GM12878 (cell line): Measurements from ENCODE around the gene SLC35E3. TPM values are rescaled to one million over a fixed set of nuclear protein-coding genes. Genes with fewer than 3 reads are reported as not detected.

Experiments
- ATAC-seq: fragments of 200-7000 bp; cut with Tn5 transposase; 3 replicates; pipeline ENCODE4 v1.9.1; 2020; ENCODE audit warnings: mild to moderate bottlenecking, moderate library complexity
- BruUV-seq: library from RNA; stranded (reverse); fragments of 400-500 nt; replicated peaks from 2 replicates; lab custom pipeline; 2021; lab: Mats Ljungman, UMichigan
- CTCF ChIA-PET: fragments of 300-600 bp; sonication (Branson Sonifier 250); formaldehyde crosslinking; extraction: SDS; loops from one replicate; lab custom pipeline; 2021; ENCODE audit warnings: inconsistent platforms; lab: Yijun Ruan, JAX
- POLR2A ChIA-PET: fragments of 350-600 bp; formaldehyde crosslinking; extraction: SDS; loops from one replicate; lab custom pipeline; 2021; ENCODE audit warnings: inconsistent platforms; lab: Charles Lee
- RAD21 ChIA-PET: fragments of 300-600 bp; sonication (Branson Sonifier 250); formaldehyde crosslinking; loops from one replicate; lab custom pipeline; 2023; ENCODE audit warnings: antibody characterized with exemption; ENCODE audit not compliant: unreplicated experiment; lab: Charles Lee
- SMC1A ChIA-PET: fragments of 300-600 bp; sonication (Branson Sonifier 250); formaldehyde crosslinking; loops from one replicate; lab custom pipeline; 2023; ENCODE audit not compliant: unreplicated experiment, uncharacterized antibody; lab: Charles Lee
- DNase-seq: peaks from one replicate; pipeline ENCODE4 v3.0.0-alpha.2; 2011; ENCODE audit warnings: low read depth, low spot score
- FAIRE-seq: peaks from 3 replicates; lab custom pipeline; 2011; peaks lifted over from hg19 to GRCh38; lab: Jason Lieb, UNC
- H2AFZ ChIP-seq: 2 replicates; pipeline ENCODE4 v1.6.0; 2011; ENCODE audit warnings: low read depth, low read length, control low read depth; ENCODE audit not compliant: control insufficient read depth
- H3K27ac ChIP-seq: 2 replicates; pipeline ENCODE4 v1.5.1; 2011; ENCODE audit warnings: control low read depth; ENCODE audit not compliant: control insufficient read depth, insufficient read depth
- H3K27me3 ChIP-seq, 2 experiments: replicated peaks in 1 of 2; 2 replicates each; pipeline versions ENCODE4 v1.6.0 to v1.6.1; 2011; ENCODE audit warnings: low read length in 1 of 2; ENCODE audit not compliant: control insufficient read depth in 2 of 2, insufficient read depth in 2 of 2
- H3K36me3 ChIP-seq, 2 experiments: 2 replicates each; pipeline ENCODE4 v1.5.1; 2011; ENCODE audit warnings: low read length in 1 of 2; ENCODE audit not compliant: control insufficient read depth in 2 of 2, insufficient read depth in 2 of 2
- H3K4me1 ChIP-seq: 2 replicates; pipeline ENCODE4 v1.6.1; 2011; ENCODE audit warnings: mild to moderate bottlenecking, low read length, moderate library complexity, mixed read lengths; ENCODE audit not compliant: control insufficient read depth, insufficient read depth
- H3K4me2 ChIP-seq: 2 replicates; pipeline ENCODE4 v1.6.0; 2011; ENCODE audit warnings: control low read depth; ENCODE audit not compliant: control insufficient read depth, insufficient read depth
- H3K4me3 ChIP-seq: fragments of 200-600 bp; sonication (generic); 2 replicates; pipeline ENCODE4 v1.5.1; 2016
- H3K79me2 ChIP-seq: 2 replicates; pipeline ENCODE4 v1.6.0; 2011; ENCODE audit warnings: low read length; ENCODE audit not compliant: control insufficient read depth, insufficient read depth
- H3K9ac ChIP-seq: 2 replicates; pipeline ENCODE4 v1.8.0; 2011; ENCODE audit warnings: low read length, control low read depth, mixed read lengths; ENCODE audit not compliant: control insufficient read depth, insufficient read depth
- H3K9me3 ChIP-seq: replicated peaks from 3 replicates; pipeline ENCODE4 v1.5.1; 2011; ENCODE audit warnings: mild to moderate bottlenecking, low read length; ENCODE audit not compliant: control insufficient read depth, insufficient read depth
- H4K20me1 ChIP-seq: 2 replicates; pipeline ENCODE4 v1.6.0; 2011; ENCODE audit not compliant: control insufficient read depth, insufficient read depth
- HCFC1 ChIP-seq: fragments of 150-350 bp; IDR thresholded peaks from 2 replicates; pipeline ENCODE4 v1.6.1; 2014; ENCODE audit warnings: low read length
- MAX ChIP-seq: IDR thresholded peaks from 2 replicates; pipeline ENCODE4 v1.6.1; 2012; ENCODE audit warnings: low read depth, low read length, improper control_type of control experiment
- PAX5 ChIP-seq: IDR thresholded peaks from 2 replicates; pipeline ENCODE4 v1.6.1; 2011; ENCODE audit warnings: low read depth, low read length, borderline replicate concordance
- PAX8 ChIP-seq: fragments of 450-650 bp; IDR thresholded peaks from 2 replicates; pipeline ENCODE4 v1.6.1; 2017; ENCODE audit warnings: mild to moderate bottlenecking, moderate library complexity
- POLR2AphosphoS2 ChIP-seq: IDR thresholded peaks from 2 replicates; pipeline ENCODE4 v1.6.1; 2011; ENCODE audit warnings: low read depth, mild to moderate bottlenecking, low read length, improper control_type of control experiment, moderate library complexity
- POLR2AphosphoS5 ChIP-seq: IDR thresholded peaks from 2 replicates; pipeline ENCODE4 v1.6.1; 2011; ENCODE audit warnings: mild to moderate bottlenecking, low read length, inconsistent platforms
- RELB ChIP-seq: fragments of 450-650 bp; IDR thresholded peaks from 2 replicates; pipeline ENCODE4 v1.6.1; 2017; ENCODE audit warnings: low read depth, mild to moderate bottlenecking, moderate library complexity
- SMARCA5 ChIP-seq: fragments of 450-650 bp; IDR thresholded peaks from 2 replicates; pipeline ENCODE4 v1.6.1; 2017; ENCODE audit warnings: mild to moderate bottlenecking
- SREBF2 ChIP-seq: IDR thresholded peaks from 2 replicates; pipeline ENCODE4 v1.6.1; 2012; ENCODE audit warnings: mild to moderate bottlenecking, low read length
- ZSCAN29 ChIP-seq: fragments of 450-650 bp; IDR thresholded peaks from 2 replicates; pipeline ENCODE4 v1.6.1; 2017; ENCODE audit warnings: mild to moderate bottlenecking, moderate library complexity
- WGBS: methylation state at CpG from one replicate; pipeline ENCODE4 v1.1.6; 2016; ENCODE audit warnings: low lambda C conversion rate; ENCODE audit not compliant: insufficient replicate concordance, insufficient coverage; ENCODE audit errors: missing lambda C conversion rate; 5-methylcytosine and 5-hydroxymethylcytosine counted together
- in situ Hi-C: fragments of 300-500 bp; cut with MboI; formaldehyde crosslinking; loops from 9 replicates; pipeline ENCODE4 v1.14.3; 2018; ENCODE audit warnings: mixed read lengths
- intact Hi-C: fragments of 100-400 bp; cut with micrococcal nuclease; formaldehyde crosslinking; loops from one replicate; pipeline ENCODE4 v1.14.2; 2022; ENCODE audit not compliant: unreplicated experiment
- polyA plus RNA-seq, 11 experiments: library from polyadenylated mRNA; depleted of rRNA in 4 of 11; unstranded in 6 of 11; stranded (reverse) in 5 of 11; fragments of >200 nt; fragmentation: Nextera tagmentation in 4 of 11; fragmentation: Illumina TruSeq in 1 of 11; extraction: Ambion mirVana in 4 of 11; extraction: Trizol in 1 of 11; gene quantifications; 1 replicate in 1 of 11; 2 replicates in 10 of 11; pipeline versions ENCODE4 v1.2.1 to v1.2.3, GENCODE V29; 2011 to 2016; ENCODE audit warnings: inconsistent platforms in 2 of 11, missing spikeins in 2 of 11, low read depth in 1 of 11
- total RNA-seq, 4 experiments: library from RNA; depleted of rRNA in 3 of 4; stranded (reverse); fragments of >200 nt in 3 of 4; fragmentation: Illumina TruSeq in 1 of 4; extraction: Trizol in 1 of 4; gene quantifications; 2 replicates each; pipeline versions ENCODE4 v1.2.1 to v1.2.3, GENCODE V29; 2013 to 2021

Gene SLC35E3
- total and polyA plus RNA-seq, 10 of the 15 experiments (the other 5 are each of a cell fraction or from before 2014, with no cell fraction given), result 3.6 to 19.8 (median 6.1) TPM

DNA sequence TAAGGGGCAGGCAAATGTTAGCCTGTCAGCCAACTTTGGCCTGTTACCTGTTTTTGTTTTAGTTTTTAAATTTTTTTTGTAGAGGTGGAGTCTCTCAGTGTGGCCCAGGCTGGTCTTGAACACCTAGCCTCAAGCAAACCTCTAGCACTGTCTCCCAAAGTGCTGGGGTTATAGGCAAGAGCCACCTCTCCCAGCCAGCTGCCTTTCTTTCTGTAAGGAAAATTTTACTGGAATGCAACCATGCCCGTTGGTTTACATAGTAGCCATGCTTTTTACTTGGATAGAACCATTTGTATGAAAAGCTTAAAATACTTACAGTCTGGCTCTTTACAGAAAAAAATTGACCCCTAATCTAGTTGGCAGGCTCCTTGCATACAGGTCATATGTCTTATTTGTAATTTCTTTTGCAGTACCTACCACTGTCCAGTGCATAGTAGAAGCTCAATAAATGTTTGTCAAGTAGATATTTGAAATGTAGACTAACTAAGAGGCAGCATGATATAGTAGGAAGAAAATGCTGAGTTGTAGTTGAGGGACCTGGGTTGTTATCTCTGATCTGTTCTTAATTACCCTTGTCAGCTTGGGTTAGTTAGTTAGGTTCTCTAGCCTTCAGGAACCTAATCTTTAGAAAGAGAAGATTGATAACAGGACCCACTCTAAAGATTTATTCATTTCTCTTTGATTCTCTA is 66.7 kb downstream of the SLC35E3 start:
- peaks cover 89% of the 10 kb centered on the region for H3K79me2 ChIP-seq
- in situ Hi-C loops, result no loop called here
- peaks cover 2% of the 10 kb centered on the region; the same call in 1 of the 3 replicates for H3K9me3 ChIP-seq
- 0 out of 2 replicates have a peak overlapping the region, but pooled peaks have one; percentile 15 for H3K27ac ChIP-seq
- CTCF ChIA-PET, result interaction anchor here (0.6 to 12.4 kb wide), 7 partner anchors 9 to 590 kb away, joined by 3 to 156 read pairs (median 3); no protein-coding TSS in a partner anchor
- ATAC-seq (no peak), FAIRE-seq (no peak)
- TF ChIP-seq RELB, result no peak
- TF ChIP-seq POLR2AphosphoS2, result peak; percentile 30; the same call in 1 of the 2 replicates
- no peak for TF ChIP-seq HCFC1
- no peak for TF ChIP-seq MAX
- no peak for TF ChIP-seq PAX5
- TF ChIP-seq POLR2AphosphoS5, result peak; percentile 55
- no peak for TF ChIP-seq SREBF2
- TF ChIP-seq PAX8, result 0 out of 2 replicates have a peak, but pooled peaks have one; percentile 55
- TF ChIP-seq ZSCAN29, result no peak
- no peak for TF ChIP-seq SMARCA5
- TF ChIP-seq, all 136 proteins: peak for 3
- POLR2A ChIA-PET, result interaction anchor here (1.3 to 1.5 kb wide), 3 partner anchors 9 to 22 kb away, joined by 3 to 5 read pairs (median 4); no protein-coding TSS in a partner anchor
- BruUV-seq, result TSS peak; percentile 1
- Histone ChIP-seq H3K4me1 (no peaks in the 10 kb centered on the region; the same call in 1 of the 2 replicates), H3K4me2 (peak overlapping the region; percentile 57; the same call in 1 of the 2 replicates), H3K36me3 (peaks cover 0 to 46% of the 10 kb centered on the region in 2 experiments), H2AFZ (no peak overlapping the region), H3K27me3 (no peaks in the 10 kb centered on the region), H3K4me3 (peak overlapping the region; percentile 57), H3K9ac (no peak overlapping the region; the same call in 1 of the 2 replicates), H4K20me1 (no peaks in the 10 kb centered on the region; the same call in 1 of the 2 replicates)
- SMC1A ChIA-PET, result interaction anchor here (0.6 to 5.0 kb wide), 10 partner anchors 9 to 453 kb away, joined by 3 to 22 read pairs (median 5); partner anchors contain the start of gene SLC35E3
- intact Hi-C loops, result no loop called here
- no peak for DNase-seq
- WGBS, result 46% methylated on average over 1 of the region's 1 CpG
- RAD21 ChIA-PET, result interaction anchor here (1.0 to 1.8 kb wide), 3 partner anchors 9 to 66 kb away, joined by 3 to 4 read pairs (median 3); no protein-coding TSS in a partner anchor
